SK-N-SH (cell line): ENCODE results near the gene TSEN2. TPM values are rescaled to one million over a fixed set of nuclear protein-coding genes. Genes with fewer than 3 reads are reported as not detected.

ENCODE experiments used
- CTCF ChIA-PET: fragments of 300-600, 350-600 bp; formaldehyde crosslinking; extraction: SDS; loops from one replicate; lab custom pipeline; 2021; lab: Yijun Ruan, JAX
- POLR2A ChIA-PET: fragments of 350-600 bp; sonication (Branson Sonifier 250); formaldehyde crosslinking; extraction: SDS; loops from one replicate; lab custom pipeline; 2020; ENCODE audit warnings: antibody characterized with exemption, inconsistent platforms; lab: Yijun Ruan, JAX
- DNase-seq: peaks from one replicate; pipeline ENCODE4 v3.0.0; 2012
- H2AFZ ChIP-seq: fragments of 200-600 bp; sonication (generic); 2 replicates; pipeline ENCODE4 v1.8.1; 2016; ENCODE audit warnings: antibody characterized with exemption, mild to moderate bottlenecking, low read depth
- H3F3A ChIP-seq: fragments of 200-600 bp; sonication (generic); replicated peaks from 2 replicates; pipeline ENCODE3; 2016; ENCODE audit warnings: antibody characterized with exemption, mild to moderate bottlenecking; ENCODE audit not compliant: insufficient read depth
- H3K27ac ChIP-seq, 2 experiments: fragments of 200-500 bp in 1 of 2; fragments of 200-600 bp in 1 of 2; sonication (Bioruptor generic) in 1 of 2; sonication (generic), shearing (Covaris generic) in 1 of 2; 2 replicates each; pipeline versions ENCODE4 v1.5.1 to v1.6.1; 2014 to 2016; ENCODE audit warnings: low read depth in 2 of 2, inconsistent platforms in 1 of 2, low read length in 1 of 2, mild to moderate bottlenecking in 1 of 2, mixed read lengths in 1 of 2
- H3K27me3 ChIP-seq: fragments of 200-600 bp; sonication (generic), shearing (Covaris generic); 2 replicates; pipeline ENCODE4 v1.6.1; 2016; ENCODE audit warnings: mixed run types; ENCODE audit not compliant: insufficient read depth
- H3K36me3 ChIP-seq, 2 experiments: fragments of 200-500 bp in 1 of 2; fragments of 200-600 bp in 1 of 2; sonication (Bioruptor generic) in 1 of 2; sonication (generic) in 1 of 2; replicated peaks in 1 of 2; 2 replicates each; pipeline versions ENCODE3 to v1.5.1; 2014 to 2016; ENCODE audit warnings: low read length in 1 of 2, mild to moderate bottlenecking in 1 of 2; ENCODE audit not compliant: insufficient read depth in 2 of 2, control insufficient read depth in 1 of 2
- H3K4me1 ChIP-seq, 2 experiments: fragments of 200-500 bp in 1 of 2; fragments of 200-600 bp in 1 of 2; sonication (Bioruptor generic) in 1 of 2; sonication (generic), shearing (Covaris generic) in 1 of 2; 2 replicates each; pipeline versions ENCODE4 v1.5.1 to v1.6.1; 2014 to 2016; ENCODE audit warnings: low read depth in 1 of 2, low read length in 1 of 2, mixed run types in 1 of 2; ENCODE audit not compliant: insufficient read depth in 2 of 2, control insufficient read depth in 1 of 2
- H3K4me2 ChIP-seq: fragments of 200-600 bp; sonication (generic), shearing (Covaris generic); 2 replicates; pipeline ENCODE4 v1.6.1; 2017; ENCODE audit warnings: mixed run types
- H3K4me3 ChIP-seq, 2 experiments: fragments of 200-500 bp in 1 of 2; fragments of 200-600 bp in 1 of 2; sonication (Bioruptor generic) in 1 of 2; sonication (generic), shearing (Covaris generic) in 1 of 2; 2 replicates each; pipeline versions ENCODE4 v1.5.1 to v1.8.1; 2014 to 2016; ENCODE audit warnings: low read depth in 2 of 2, inconsistent platforms in 1 of 2, low read length in 1 of 2, mild to moderate bottlenecking in 1 of 2, mixed read lengths in 1 of 2, moderate library complexity in 1 of 2
- H3K79me2 ChIP-seq: fragments of 200-600 bp; sonication (generic); 2 replicates; pipeline ENCODE4 v1.8.1; 2017; ENCODE audit warnings: mild to moderate bottlenecking; ENCODE audit not compliant: insufficient read depth
- H3K9ac ChIP-seq: fragments of 200-600 bp; sonication (generic); 2 replicates; pipeline ENCODE4 v1.6.1; 2017; ENCODE audit warnings: mixed run types
- H3K9me2 ChIP-seq: fragments of 200-600 bp; sonication (generic); 2 replicates; pipeline ENCODE4 v1.6.1; 2017; ENCODE audit warnings: mixed run types
- H3K9me3 ChIP-seq: fragments of 200-600 bp; sonication (generic); 2 replicates; pipeline ENCODE4 v1.6.1; 2017; ENCODE audit warnings: mixed run types, mild to moderate bottlenecking, moderate library complexity
- H4K20me1 ChIP-seq: fragments of 200-600 bp; sonication (generic); 2 replicates; pipeline ENCODE4 v1.6.1; 2017; ENCODE audit warnings: mild to moderate bottlenecking, mixed run types; ENCODE audit not compliant: insufficient read depth
- CHD2 ChIP-seq: fragments of 150-350 bp; IDR thresholded peaks from 2 replicates; pipeline ENCODE4 v1.6.1; 2018; ENCODE audit warnings: low read length; ENCODE audit not compliant: partially characterized antibody
- ELF1 ChIP-seq: IDR thresholded peaks from 2 replicates; pipeline ENCODE4 v1.4.0; 2012
- EP300 ChIP-seq, 2 experiments: IDR thresholded peaks; 2 replicates each; pipeline versions ENCODE4 v1.4.0 to v1.6.1; 2012; ENCODE audit warnings: borderline replicate concordance in 1 of 2, low read depth in 1 of 2, low read length in 1 of 2
- FOXJ3 ChIP-seq: sonication (generic); formaldehyde crosslinking; IDR thresholded peaks from 2 replicates; pipeline ENCODE4 v1.5.1; 2020; ENCODE audit warnings: mild to moderate bottlenecking, missing genetic modification reagents
- FOXM1 ChIP-seq: IDR thresholded peaks from 2 replicates; pipeline ENCODE4 v1.4.0; 2012; ENCODE audit warnings: low read depth, mild to moderate bottlenecking
- GABPA ChIP-seq: IDR thresholded peaks from 2 replicates; pipeline ENCODE4 v1.4.0; 2012; ENCODE audit warnings: low read depth, mild to moderate bottlenecking
- MEF2A ChIP-seq: IDR thresholded peaks from 2 replicates; pipeline ENCODE4 v1.4.0; 2012; ENCODE audit warnings: low read depth, borderline replicate concordance
- MXI1 ChIP-seq: IDR thresholded peaks from 2 replicates; pipeline ENCODE4 v1.6.1; 2012; ENCODE audit warnings: mild to moderate bottlenecking, low read depth, low read length, improper control_type of control experiment
- PBX3 ChIP-seq: IDR thresholded peaks from 2 replicates; pipeline ENCODE4; 2012
- POLR2AphosphoS5 ChIP-seq: IDR thresholded peaks from 2 replicates; pipeline ENCODE4 v1.6.1; 2012; ENCODE audit warnings: low read depth, low read length
- RAD21 ChIP-seq: IDR thresholded peaks from 2 replicates; pipeline ENCODE4 v1.6.1; 2012; ENCODE audit warnings: mild to moderate bottlenecking, low read length
- RCOR1 ChIP-seq: fragments of 150-350 bp; IDR thresholded peaks from 2 replicates; pipeline ENCODE4 v1.6.1; 2017; ENCODE audit warnings: antibody characterized with exemption, low read length
- TAF1 ChIP-seq: IDR thresholded peaks from 2 replicates; pipeline ENCODE4 v1.6.1; 2012; ENCODE audit warnings: low read depth, mild to moderate bottlenecking, low read length, moderate library complexity, borderline replicate concordance
- USF2 ChIP-seq: fragments of 150-350 bp; IDR thresholded peaks from 2 replicates; pipeline ENCODE4 v1.6.1; 2017; ENCODE audit warnings: antibody characterized with exemption, low read length, low read depth, borderline replicate concordance
- YY1 ChIP-seq: IDR thresholded peaks from 2 replicates; pipeline ENCODE4 v1.4.0; 2012; ENCODE audit warnings: low read depth, mild to moderate bottlenecking
- WGBS: methylation state at CpG from one replicate; pipeline ENCODE4 v1.1.6; 2017; ENCODE audit warnings: low lambda C conversion rate; 5-methylcytosine and 5-hydroxymethylcytosine counted together
- polyA plus RNA-seq, 3 experiments: library from polyadenylated mRNA; depleted of rRNA; stranded (reverse); fragments of >200 nt; gene quantifications; 2 replicates each; pipeline ENCODE4 v1.2.3, GENCODE V29; 2012
- TF ChIP-seq, protein P1 (sequence below): IDR thresholded peaks from 2 replicates; pipeline ENCODE4 v1.4.0; 2012; ENCODE audit warnings: low read depth, borderline replicate concordance
- TF ChIP-seq, protein P2 (sequence below): fragments of 150-350 bp; IDR thresholded peaks from 2 replicates; pipeline ENCODE4 v1.6.1; 2016; ENCODE audit warnings: mild to moderate bottlenecking, low read depth, low read length
- TF ChIP-seq, protein P3 (sequence below): IDR thresholded peaks from 2 replicates; pipeline ENCODE4 v1.4.0; 2012; ENCODE audit warnings: low read depth
- TF ChIP-seq, protein P4 (sequence below): IDR thresholded peaks from 2 replicates; pipeline ENCODE4 v1.6.1; 2012; ENCODE audit warnings: mild to moderate bottlenecking, low read depth, low read length, moderate library complexity

The TSEN2 gene
- polyA plus RNA-seq, 1 of the 3 experiments (the other 2 are of a cell fraction), result 13.0 TPM

DNA sequence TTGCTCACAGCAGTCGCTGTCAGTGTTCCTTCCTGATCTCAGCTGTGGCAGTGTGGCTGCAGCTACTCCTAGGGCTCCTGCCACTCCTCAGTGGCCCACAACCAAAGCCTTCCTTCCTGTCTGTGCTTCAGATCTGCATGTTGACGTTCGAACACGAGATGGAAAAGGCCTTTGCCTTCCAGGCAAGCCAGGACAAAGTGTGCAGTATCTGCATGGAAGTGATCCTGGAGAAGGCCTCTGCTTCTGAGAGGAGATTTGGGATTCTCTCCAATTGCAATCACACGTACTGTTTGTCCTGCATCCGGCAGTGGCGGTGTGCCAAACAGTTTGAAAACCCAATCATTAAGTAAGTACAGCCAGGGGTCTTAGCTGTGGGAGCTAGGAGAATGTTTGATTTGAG is 90.4 kb downstream of the TSEN2 start:
- Histone ChIP-seq H3K9ac (no peak overlapping the region), H3K9me3 (no peaks in the 10 kb centered on the region), H3K4me3 (no peak overlapping the region), H4K20me1 (no peaks in the 10 kb centered on the region), H2AFZ (no peak overlapping the region), H3K27me3 (no peaks in the 10 kb centered on the region), H3K79me2 (peaks cover 4% of the 10 kb centered on the region; the same call in 1 of the 2 replicates), H3K4me1 (no peaks in the 10 kb centered on the region), H3K4me2 (no peak overlapping the region), H3K27ac (no peak overlapping the region), H3K36me3 (peaks cover 49 to 64% of the 10 kb centered on the region in 2 experiments), H3F3A (peaks cover 4% of the 10 kb centered on the region), H3K9me2 (no peaks in the 10 kb centered on the region)
- CTCF ChIA-PET, result interaction anchor here (1.5 kb wide), 1 partner anchor 95 kb away, joined by 3 read pairs; no protein-coding TSS in a partner anchor
- POLR2A ChIA-PET, result no interaction called here
- WGBS, result 85% methylated on average over 5 of the region's 7 CpGs
- no peak for TF ChIP-seq GABPA
- no peak for TF ChIP-seq MXI1
- TF ChIP-seq FOXM1, result no peak
- no peak for DNase-seq

GRCh38 chr3:12577379-12577778 is 93.1 kb downstream of the TSEN2 start:
- 79% methylated on average over 5 of the region's 5 CpGs for WGBS
- Histone ChIP-seq H3K79me2 (peaks cover 3% of the 10 kb centered on the region; the same call in 1 of the 2 replicates), H3K4me3 (no peak overlapping the region), H2AFZ (no peak overlapping the region), H3K4me2 (no peak overlapping the region), H3F3A (peaks cover 11% of the 10 kb centered on the region), H3K4me1 (no peaks in the 10 kb centered on the region), H3K9me2 (no peaks in the 10 kb centered on the region), H3K9me3 (no peaks in the 10 kb centered on the region), H3K9ac (no peak overlapping the region), H3K36me3 (peaks cover 51% of the 10 kb centered on the region in 2 experiments), H3K27ac (no peak overlapping the region), H4K20me1 (no peaks in the 10 kb centered on the region), H3K27me3 (no peaks in the 10 kb centered on the region)
- ChIA-PET CTCF (interaction anchor here (1.1 to 2.2 kb wide), 2 partner anchors 15 to 143 kb away, joined by 3 to 9 read pairs; no protein-coding TSS in a partner anchor), POLR2A (no interaction called here)
- DNase-seq, result no peak
- TF ChIP-seq POLR2AphosphoS5, result no peak
- no peak for TF ChIP-seq YY1
- TF ChIP-seq, protein P1, sequence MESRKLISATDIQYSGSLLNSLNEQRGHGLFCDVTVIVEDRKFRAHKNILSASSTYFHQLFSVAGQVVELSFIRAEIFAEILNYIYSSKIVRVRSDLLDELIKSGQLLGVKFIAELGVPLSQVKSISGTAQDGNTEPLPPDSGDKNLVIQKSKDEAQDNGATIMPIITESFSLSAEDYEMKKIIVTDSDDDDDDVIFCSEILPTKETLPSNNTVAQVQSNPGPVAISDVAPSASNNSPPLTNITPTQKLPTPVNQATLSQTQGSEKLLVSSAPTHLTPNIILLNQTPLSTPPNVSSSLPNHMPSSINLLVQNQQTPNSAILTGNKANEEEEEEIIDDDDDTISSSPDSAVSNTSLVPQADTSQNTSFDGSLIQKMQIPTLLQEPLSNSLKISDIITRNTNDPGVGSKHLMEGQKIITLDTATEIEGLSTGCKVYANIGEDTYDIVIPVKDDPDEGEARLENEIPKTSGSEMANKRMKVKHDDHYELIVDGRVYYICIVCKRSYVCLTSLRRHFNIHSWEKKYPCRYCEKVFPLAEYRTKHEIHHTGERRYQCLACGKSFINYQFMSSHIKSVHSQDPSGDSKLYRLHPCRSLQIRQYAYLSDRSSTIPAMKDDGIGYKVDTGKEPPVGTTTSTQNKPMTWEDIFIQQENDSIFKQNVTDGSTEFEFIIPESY, result no peak
- TF ChIP-seq, protein P2, sequence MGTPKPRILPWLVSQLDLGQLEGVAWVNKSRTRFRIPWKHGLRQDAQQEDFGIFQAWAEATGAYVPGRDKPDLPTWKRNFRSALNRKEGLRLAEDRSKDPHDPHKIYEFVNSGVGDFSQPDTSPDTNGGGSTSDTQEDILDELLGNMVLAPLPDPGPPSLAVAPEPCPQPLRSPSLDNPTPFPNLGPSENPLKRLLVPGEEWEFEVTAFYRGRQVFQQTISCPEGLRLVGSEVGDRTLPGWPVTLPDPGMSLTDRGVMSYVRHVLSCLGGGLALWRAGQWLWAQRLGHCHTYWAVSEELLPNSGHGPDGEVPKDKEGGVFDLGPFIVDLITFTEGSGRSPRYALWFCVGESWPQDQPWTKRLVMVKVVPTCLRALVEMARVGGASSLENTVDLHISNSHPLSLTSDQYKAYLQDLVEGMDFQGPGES, result no peak
- no peak for TF ChIP-seq PBX3
- TF ChIP-seq CHD2, result no peak
- TF ChIP-seq MEF2A, result no peak
- TF ChIP-seq, protein P3, sequence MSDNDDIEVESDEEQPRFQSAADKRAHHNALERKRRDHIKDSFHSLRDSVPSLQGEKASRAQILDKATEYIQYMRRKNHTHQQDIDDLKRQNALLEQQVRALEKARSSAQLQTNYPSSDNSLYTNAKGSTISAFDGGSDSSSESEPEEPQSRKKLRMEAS, result no peak
- TF ChIP-seq RAD21, result no peak
- no peak for TF ChIP-seq USF2
- no peak for TF ChIP-seq EP300 (IDR thresholded peaks at IDR 0.05; ENCODE audit: borderline replicate concordance in 1 of 2, low read depth in 1 of 2, low read length in 1 of 2)
- TF ChIP-seq RCOR1, result no peak
- TF ChIP-seq, protein P4, sequence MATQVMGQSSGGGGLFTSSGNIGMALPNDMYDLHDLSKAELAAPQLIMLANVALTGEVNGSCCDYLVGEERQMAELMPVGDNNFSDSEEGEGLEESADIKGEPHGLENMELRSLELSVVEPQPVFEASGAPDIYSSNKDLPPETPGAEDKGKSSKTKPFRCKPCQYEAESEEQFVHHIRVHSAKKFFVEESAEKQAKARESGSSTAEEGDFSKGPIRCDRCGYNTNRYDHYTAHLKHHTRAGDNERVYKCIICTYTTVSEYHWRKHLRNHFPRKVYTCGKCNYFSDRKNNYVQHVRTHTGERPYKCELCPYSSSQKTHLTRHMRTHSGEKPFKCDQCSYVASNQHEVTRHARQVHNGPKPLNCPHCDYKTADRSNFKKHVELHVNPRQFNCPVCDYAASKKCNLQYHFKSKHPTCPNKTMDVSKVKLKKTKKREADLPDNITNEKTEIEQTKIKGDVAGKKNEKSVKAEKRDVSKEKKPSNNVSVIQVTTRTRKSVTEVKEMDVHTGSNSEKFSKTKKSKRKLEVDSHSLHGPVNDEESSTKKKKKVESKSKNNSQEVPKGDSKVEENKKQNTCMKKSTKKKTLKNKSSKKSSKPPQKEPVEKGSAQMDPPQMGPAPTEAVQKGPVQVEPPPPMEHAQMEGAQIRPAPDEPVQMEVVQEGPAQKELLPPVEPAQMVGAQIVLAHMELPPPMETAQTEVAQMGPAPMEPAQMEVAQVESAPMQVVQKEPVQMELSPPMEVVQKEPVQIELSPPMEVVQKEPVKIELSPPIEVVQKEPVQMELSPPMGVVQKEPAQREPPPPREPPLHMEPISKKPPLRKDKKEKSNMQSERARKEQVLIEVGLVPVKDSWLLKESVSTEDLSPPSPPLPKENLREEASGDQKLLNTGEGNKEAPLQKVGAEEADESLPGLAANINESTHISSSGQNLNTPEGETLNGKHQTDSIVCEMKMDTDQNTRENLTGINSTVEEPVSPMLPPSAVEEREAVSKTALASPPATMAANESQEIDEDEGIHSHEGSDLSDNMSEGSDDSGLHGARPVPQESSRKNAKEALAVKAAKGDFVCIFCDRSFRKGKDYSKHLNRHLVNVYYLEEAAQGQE, result no peak
- no peak for TF ChIP-seq ELF1
- no peak for TF ChIP-seq TAF1
- no peak for TF ChIP-seq FOXJ3
